Measurements from ENCODE around the gene CPT2.

CPT2 gene

GRCh38 chr1:53218201-53218600 is 21.6 kb downstream of the CPT2 start:
- TF ChIP-seq, protein P1, sequence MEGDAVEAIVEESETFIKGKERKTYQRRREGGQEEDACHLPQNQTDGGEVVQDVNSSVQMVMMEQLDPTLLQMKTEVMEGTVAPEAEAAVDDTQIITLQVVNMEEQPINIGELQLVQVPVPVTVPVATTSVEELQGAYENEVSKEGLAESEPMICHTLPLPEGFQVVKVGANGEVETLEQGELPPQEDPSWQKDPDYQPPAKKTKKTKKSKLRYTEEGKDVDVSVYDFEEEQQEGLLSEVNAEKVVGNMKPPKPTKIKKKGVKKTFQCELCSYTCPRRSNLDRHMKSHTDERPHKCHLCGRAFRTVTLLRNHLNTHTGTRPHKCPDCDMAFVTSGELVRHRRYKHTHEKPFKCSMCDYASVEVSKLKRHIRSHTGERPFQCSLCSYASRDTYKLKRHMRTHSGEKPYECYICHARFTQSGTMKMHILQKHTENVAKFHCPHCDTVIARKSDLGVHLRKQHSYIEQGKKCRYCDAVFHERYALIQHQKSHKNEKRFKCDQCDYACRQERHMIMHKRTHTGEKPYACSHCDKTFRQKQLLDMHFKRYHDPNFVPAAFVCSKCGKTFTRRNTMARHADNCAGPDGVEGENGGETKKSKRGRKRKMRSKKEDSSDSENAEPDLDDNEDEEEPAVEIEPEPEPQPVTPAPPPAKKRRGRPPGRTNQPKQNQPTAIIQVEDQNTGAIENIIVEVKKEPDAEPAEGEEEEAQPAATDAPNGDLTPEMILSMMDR (IDR thresholded peaks at IDR 0.05; ENCODE audit: insufficient read depth, missing control alignments) = no peak
- DNase-seq (ENCODE audit: insufficient read length, low spot score) = no peak
- FAIRE-seq = no peak

GRCh38 chr1:53219711-53220110 is 23.1 kb downstream of the CPT2 start:
- TF ChIP-seq, protein P1 (IDR thresholded peaks at IDR 0.05; ENCODE audit: insufficient read depth, missing control alignments) = no peak
- DNase-seq (ENCODE audit: insufficient read length, low spot score) (no peak), FAIRE-seq (no peak)

DNA sequence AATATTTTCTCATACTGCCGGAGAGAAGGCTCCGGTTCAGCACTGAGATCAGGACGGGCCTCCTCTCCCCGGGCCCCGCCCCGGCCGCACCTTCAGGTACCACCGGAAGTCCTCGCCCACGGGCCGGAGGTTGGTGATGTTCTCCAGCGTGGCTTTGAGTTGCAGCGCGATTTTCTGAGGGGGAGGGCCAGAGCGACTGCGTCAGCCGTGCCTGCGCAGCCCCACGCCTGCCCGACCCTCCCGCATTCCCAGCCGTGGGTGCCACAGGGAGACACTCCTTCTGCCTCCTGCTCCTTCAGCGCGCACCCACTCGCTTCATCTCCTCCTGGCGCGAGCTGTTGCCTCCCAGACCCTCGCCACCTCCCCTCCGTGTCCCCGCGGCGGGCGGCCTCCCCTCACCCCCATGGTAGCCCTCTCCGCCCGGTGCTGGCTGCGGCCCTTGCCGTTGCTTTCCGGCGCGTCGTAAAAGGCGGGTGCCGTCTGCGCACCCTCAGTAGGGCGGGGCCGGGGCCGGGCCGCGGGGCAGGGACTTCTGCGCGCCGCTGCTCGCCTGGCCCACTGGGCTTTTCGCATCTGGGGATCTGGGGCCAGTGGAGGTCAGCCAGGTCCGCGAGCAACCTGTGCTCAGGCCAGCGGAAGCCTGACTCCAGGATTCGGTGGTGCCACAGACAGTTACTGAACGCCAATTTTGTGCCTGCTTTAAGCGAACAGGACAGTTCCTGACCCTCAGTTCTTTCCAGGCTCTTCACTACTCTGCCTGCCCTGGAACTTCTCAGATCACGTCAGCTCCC is 23.7 kb downstream of the CPT2 start, which contains the start of gene CZIB:
TSS of gene CZIB (minus strand) at position 464 of the 791 bp plus-strand sequence. CDS start at position 405, 59 bp downstream.
- DNase-seq (ENCODE audit: insufficient read length, low spot score) (peak; percentile 58), FAIRE-seq (no peak)
- TF ChIP-seq, protein P1 (IDR thresholded peaks at IDR 0.05; ENCODE audit: insufficient read depth, missing control alignments) = no peak

- no peak for FAIRE-seq
- DNase-seq (ENCODE audit: insufficient read length, low spot score) = no peak
- TF ChIP-seq, protein P1 (IDR thresholded peaks at IDR 0.05; ENCODE audit: insufficient read depth, missing control alignments) = no peak
Observed at GRCh38 chr1:53220962-53221286, 24.3 kb downstream of the CPT2 start.

- FAIRE-seq (no peak), DNase-seq (ENCODE audit: insufficient read length, low spot score) (no peak)
Observed at GRCh38 chr1:53237638-53238037, 41.0 kb downstream of the CPT2 start.

GRCh38 chr1:53238197-53239155 is 41.9 kb downstream of the CPT2 start, which contains the start of gene MAGOH:
MAGOH (minus strand) TSS chr1:53238518; CDS start chr1:53238448, 70 bp downstream.
- TF ChIP-seq, protein P1 (IDR thresholded peaks at IDR 0.05; ENCODE audit: insufficient read depth, missing control alignments) = no peak
- peak; percentile 93 for DNase-seq (ENCODE audit: insufficient read length, low spot score)
- peak; percentile 63 for FAIRE-seq

More at GRCh38 chr1:53237638-53238037, 41.0 kb downstream of the CPT2 start:
- TF ChIP-seq, protein P1 (IDR thresholded peaks at IDR 0.05; ENCODE audit: insufficient read depth, missing control alignments) = no peak

Measured in D721Med (cell line).